SK-N-SH (cell line): Measurements from ENCODE around the gene SLC14A1.

ENCODE experiments used
- CHD2 ChIP-seq: fragments of 150-350 bp; IDR thresholded peaks from 2 replicates; pipeline ENCODE4 v1.6.1; 2018; ENCODE audit warnings: low read length; ENCODE audit not compliant: partially characterized antibody
- FOSL2 ChIP-seq: IDR thresholded peaks from 2 replicates; pipeline ENCODE4 v1.4.0; 2012; ENCODE audit warnings: low read depth, mild to moderate bottlenecking, moderate library complexity, borderline replicate concordance
- FOXM1 ChIP-seq: IDR thresholded peaks from 2 replicates; pipeline ENCODE4 v1.4.0; 2012; ENCODE audit warnings: low read depth, mild to moderate bottlenecking
- GABPA ChIP-seq: IDR thresholded peaks from 2 replicates; pipeline ENCODE4 v1.4.0; 2012; ENCODE audit warnings: low read depth, mild to moderate bottlenecking
- MEF2A ChIP-seq: IDR thresholded peaks from 2 replicates; pipeline ENCODE4 v1.4.0; 2012; ENCODE audit warnings: low read depth, borderline replicate concordance
- POLR2AphosphoS5 ChIP-seq: IDR thresholded peaks from 2 replicates; pipeline ENCODE4 v1.6.1; 2012; ENCODE audit warnings: low read depth, low read length
- RFX5 ChIP-seq: IDR thresholded peaks from 2 replicates; pipeline ENCODE4 v1.6.1; 2012; ENCODE audit warnings: mild to moderate bottlenecking, improper control_type of control experiment, low read length
- RXRA ChIP-seq: IDR thresholded peaks from 2 replicates; pipeline ENCODE4 v1.4.0; 2012; ENCODE audit warnings: low read depth, mild to moderate bottlenecking, borderline replicate concordance
- SIN3A ChIP-seq: IDR thresholded peaks from 2 replicates; pipeline ENCODE4 v1.6.1; 2012; ENCODE audit warnings: low read depth, mild to moderate bottlenecking, low read length, moderate library complexity, borderline replicate concordance
- TCF12 ChIP-seq: IDR thresholded peaks from 2 replicates; pipeline ENCODE4 v1.4.0; 2012
- YY1 ChIP-seq: IDR thresholded peaks from 2 replicates; pipeline ENCODE4 v1.4.0; 2012; ENCODE audit warnings: low read depth, mild to moderate bottlenecking
- TF ChIP-seq, protein P1 (sequence below): IDR thresholded peaks from 2 replicates; pipeline ENCODE4 v1.4.0; 2012; ENCODE audit warnings: low read depth, borderline replicate concordance
- TF ChIP-seq, protein P2 (sequence below): fragments of 200-600 bp; sonication (generic); IDR thresholded peaks from 2 replicates; pipeline ENCODE4 v1.6.1; 2017; ENCODE audit warnings: antibody characterized with exemption, mild to moderate bottlenecking, moderate library complexity

DNA sequence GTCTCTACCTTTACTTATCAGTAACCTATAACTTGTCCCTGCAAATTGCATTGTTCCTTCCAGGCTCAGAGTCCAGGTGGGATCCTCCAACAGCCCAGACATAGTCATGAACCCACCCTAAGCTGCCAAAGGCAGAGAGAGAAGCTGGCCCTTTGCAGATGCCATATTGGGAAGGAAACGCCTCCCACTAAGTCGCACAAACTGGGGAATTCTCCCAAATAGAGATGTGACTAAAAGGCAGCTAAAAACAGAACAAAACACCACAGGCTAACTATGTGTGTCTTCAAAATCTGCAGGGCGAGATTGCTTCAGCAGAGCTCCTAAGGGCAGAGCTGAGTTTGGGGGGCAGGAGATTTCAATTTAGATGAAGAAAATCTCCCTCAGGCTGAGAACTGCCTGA lies 63.0 kb downstream of the SLC14A1 start:
- no peak for TF ChIP-seq RXRA
- TF ChIP-seq, protein P1, sequence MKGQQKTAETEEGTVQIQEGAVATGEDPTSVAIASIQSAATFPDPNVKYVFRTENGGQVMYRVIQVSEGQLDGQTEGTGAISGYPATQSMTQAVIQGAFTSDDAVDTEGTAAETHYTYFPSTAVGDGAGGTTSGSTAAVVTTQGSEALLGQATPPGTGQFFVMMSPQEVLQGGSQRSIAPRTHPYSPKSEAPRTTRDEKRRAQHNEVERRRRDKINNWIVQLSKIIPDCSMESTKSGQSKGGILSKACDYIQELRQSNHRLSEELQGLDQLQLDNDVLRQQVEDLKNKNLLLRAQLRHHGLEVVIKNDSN = no peak
- TF ChIP-seq TCF12 = no peak
- TF ChIP-seq, protein P2, sequence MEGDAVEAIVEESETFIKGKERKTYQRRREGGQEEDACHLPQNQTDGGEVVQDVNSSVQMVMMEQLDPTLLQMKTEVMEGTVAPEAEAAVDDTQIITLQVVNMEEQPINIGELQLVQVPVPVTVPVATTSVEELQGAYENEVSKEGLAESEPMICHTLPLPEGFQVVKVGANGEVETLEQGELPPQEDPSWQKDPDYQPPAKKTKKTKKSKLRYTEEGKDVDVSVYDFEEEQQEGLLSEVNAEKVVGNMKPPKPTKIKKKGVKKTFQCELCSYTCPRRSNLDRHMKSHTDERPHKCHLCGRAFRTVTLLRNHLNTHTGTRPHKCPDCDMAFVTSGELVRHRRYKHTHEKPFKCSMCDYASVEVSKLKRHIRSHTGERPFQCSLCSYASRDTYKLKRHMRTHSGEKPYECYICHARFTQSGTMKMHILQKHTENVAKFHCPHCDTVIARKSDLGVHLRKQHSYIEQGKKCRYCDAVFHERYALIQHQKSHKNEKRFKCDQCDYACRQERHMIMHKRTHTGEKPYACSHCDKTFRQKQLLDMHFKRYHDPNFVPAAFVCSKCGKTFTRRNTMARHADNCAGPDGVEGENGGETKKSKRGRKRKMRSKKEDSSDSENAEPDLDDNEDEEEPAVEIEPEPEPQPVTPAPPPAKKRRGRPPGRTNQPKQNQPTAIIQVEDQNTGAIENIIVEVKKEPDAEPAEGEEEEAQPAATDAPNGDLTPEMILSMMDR = no peak
- no peak for TF ChIP-seq YY1
- TF ChIP-seq SIN3A = no peak
- TF ChIP-seq POLR2AphosphoS5 = no peak
- TF ChIP-seq MEF2A = no peak
- TF ChIP-seq FOSL2 = no peak
- TF ChIP-seq RFX5 = no peak
- TF ChIP-seq FOXM1 = no peak
- TF ChIP-seq GABPA = no peak
- TF ChIP-seq CHD2 = no peak
